LNCaP clone FGC (cell line): ENCODE results near the gene IPP.

Source experiments
- DNase-seq: peaks from one replicate; pipeline ENCODE4 v3.0.0-alpha.2; 2011; ENCODE audit warnings: low read depth
- H3K4me3 ChIP-seq: 2 replicates; pipeline ENCODE4 v1.5.1; 2011; ENCODE audit warnings: mild to moderate bottlenecking, low read depth, low read length, control low read depth
- CTCF ChIP-seq: IDR thresholded peaks from 2 replicates; pipeline ENCODE4 v1.5.1; 2012; ENCODE audit warnings: mild to moderate bottlenecking; ENCODE audit not compliant: control insufficient read depth, insufficient read depth; ENCODE audit errors: extremely low read depth

Gene IPP

DNA sequence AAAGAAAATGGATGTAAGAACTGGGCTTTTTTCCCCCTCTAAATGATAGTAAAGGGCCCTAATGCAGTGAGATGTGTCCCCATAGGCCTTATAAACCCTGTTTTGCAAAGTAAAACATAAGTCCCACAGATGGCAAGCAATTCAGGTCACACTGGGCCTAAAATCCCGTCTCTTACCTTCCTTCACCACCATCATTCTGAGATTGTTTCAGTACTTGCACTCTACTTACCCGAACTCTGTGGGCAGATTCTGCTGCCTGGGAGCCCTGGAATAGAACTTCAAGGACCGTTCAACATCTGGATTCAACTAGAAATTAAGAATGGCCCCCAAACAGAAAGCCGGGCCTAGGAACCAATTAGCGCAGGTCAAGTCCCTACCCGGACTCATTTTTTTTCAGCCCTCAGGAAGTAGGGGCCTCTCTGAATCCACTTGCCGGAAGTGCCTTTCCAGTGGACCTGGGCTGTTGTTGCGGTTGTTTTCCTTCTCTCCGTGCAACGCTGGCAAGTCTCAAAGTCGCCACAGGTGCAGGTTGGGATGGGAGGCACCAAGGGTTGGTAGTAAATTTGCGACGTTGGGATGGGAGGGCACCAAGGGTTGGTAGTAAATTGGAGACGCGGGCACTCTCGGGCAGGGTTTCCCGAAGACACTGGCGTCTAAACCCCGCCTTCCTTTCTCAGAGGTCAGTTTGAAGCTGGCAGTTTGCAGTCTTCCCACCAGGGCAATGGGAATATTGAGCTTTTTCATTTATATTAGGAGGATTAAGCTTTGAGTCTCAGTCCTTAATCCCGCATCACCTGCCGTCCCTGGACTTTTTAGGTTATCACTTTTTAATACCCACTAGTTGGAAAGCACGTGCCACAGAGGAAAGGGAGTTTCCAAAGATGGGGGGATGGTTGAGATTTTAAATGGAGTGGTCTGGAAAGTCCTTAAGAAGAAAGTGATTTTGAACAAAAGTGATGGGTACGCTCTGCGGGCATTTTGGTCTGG lies 62.4 kb downstream of the IPP start, which contains the start of gene TMEM69:
Gene TMEM69 (plus strand): TSS at position 428 of the 987 bp plus-strand sequence. CDS start 2,888 bp downstream, outside the sequence.
- TF ChIP-seq CTCF, result no peak
- DNase-seq, result peak; percentile 81
- peak within 1 kb of the TSS; percentile 97 for H3K4me3 ChIP-seq

DNA sequence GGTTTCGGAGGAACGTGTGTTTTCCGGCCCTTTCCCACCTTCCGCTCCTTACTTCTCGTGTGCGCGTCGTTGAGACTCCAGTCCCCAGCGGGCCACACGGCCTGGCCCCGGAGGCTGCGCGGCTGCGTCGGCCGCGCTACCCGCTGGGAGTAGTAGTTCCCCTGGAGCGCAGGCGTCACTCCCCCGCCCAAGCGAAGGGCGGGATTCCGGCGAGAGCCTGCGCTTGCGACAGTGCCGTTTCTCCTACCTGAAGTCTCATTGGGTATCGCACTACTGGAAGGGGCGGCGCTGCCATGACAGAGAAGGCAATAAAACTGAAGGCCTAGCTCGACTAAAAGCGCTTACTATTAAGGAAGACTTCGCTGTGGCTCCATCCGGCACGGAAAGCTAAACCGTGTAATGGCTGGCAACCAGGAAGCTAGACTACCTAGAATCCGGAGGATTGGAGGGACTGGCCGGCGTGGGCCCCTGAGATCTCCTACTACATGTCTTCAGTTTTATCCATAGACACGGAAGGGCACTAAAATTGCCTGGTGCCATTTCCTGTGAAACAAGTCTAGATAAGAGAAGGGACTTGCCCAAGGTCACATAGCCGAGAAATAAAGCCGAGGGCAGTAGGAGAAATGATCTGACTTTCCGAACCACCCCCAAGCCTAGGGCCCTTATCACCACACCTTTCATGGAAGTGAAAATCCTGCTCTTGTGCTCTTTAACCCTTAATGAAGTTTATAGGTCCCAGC lies 63.3 kb downstream of the IPP start:
- peak; percentile 98 for DNase-seq
- H3K4me3 ChIP-seq, result peak overlapping the region; percentile 97
- no peak for TF ChIP-seq CTCF

DNA sequence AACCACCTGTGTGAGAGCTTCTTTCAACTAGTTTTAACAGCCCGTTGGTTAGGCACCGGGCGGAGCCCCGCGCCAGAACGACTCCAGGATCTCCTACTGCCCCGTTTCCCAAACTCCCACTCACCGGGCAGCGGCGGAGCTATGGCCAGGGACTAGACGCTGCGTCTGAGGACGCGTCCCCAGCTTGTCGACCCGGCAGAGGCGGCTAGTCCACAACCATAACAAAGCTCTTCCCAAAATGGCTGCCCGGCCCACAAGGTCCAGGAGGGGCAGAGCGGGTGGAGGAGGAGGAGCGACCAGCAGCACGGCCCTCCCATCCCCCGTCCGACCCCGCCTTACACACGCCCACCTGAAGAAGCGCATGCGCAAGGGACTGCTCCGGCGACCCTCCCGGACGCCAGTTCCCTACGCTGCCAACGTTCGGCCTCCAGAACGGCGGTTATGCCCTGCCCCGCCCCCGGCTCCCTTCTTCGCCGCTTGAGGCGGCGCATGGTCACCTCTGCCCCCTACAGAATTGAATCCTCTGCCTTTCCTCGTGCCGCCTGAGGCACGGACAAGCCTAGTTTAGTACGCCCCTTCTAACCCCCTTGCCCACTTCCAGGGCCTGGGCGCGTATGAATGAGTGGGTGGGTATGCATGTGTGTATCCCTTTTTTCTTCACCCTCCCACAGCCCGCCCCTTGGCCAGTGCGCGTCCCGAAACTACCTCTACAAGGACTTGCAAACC lies 64.0 kb downstream of the IPP start, which contains the start of gene GPBP1L1:
Gene GPBP1L1 (minus strand): TSS at position 246 of the 726 bp plus-strand sequence. CDS start 27,446 bp downstream, outside the sequence.
- no peak for TF ChIP-seq CTCF
- DNase-seq, result peak; percentile 89

DNA sequence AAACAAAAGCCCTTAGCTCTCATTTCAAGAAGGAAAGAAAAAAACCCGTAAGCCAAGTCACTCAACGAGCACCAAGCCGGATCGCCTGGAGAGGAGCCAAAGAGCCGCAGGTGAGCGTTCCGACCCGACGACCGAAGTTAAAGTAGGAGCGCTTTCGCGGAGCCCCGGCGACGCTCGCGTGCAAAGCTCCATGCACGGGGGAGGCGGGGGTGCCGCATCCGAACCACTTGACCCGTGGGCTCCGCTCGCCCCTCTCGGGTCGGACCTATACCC lies 64.5 kb downstream of the IPP start:
- DNase-seq, result no peak

More for the DNA sequence above, 64.0 kb downstream of the IPP start, which contains the start of gene GPBP1L1:
- peak within 1 kb of the TSS; percentile 97 for H3K4me3 ChIP-seq

DNA sequence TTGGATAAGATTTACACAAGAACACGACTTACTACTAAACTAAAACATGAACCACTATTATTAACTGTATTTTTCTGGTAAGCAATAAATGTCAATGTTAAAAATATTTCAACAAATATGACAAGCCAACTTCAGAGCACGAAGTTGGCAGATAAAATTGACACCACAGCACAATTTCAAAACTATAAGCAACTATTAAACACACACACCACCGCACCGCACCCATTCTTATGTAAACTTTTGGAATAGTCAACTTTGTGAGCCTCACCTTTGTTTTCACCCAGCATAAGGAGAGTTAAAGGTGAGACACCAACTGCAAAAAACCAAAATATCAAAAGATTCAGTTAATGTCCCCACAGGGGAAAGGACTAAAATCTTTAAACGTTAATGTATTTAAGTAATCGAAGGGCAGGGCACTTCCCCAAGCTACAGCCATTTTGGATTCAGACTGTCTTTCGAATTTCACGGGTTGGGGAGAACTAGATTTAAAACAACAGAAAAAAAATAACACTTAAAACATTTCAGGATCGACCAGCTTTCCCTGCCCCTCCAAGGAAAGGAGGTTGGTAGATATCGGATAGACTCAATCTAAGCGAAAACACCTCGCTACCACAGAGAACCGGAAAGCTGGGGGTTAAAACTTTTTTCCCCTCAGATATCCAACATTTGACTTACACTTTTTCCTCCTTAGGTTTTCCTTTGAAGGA lies 65.0 kb downstream of the IPP start:
- no peak for DNase-seq
- H3K4me3 ChIP-seq, result peak overlapping the region; percentile 97
- no peak for TF ChIP-seq CTCF

More for the DNA sequence above, 64.5 kb downstream of the IPP start:
- TF ChIP-seq CTCF, result no peak
- peak overlapping the region; percentile 97 for H3K4me3 ChIP-seq

- peak overlapping the region; percentile 97 for H3K4me3 ChIP-seq
- no peak for DNase-seq
- no peak for TF ChIP-seq CTCF
Measured at GRCh38 chr1:45684402-45684801, 66.1 kb downstream of the IPP start.
